Stromal cell of bone marrow (primary cell): Measurements from ENCODE around the gene CA10.

Experiments
- DNase-seq: peaks from one replicate; pipeline ENCODE4 v3.0.0-alpha.2; 2012; ENCODE audit warnings: low read depth

The CA10 gene

DNA sequence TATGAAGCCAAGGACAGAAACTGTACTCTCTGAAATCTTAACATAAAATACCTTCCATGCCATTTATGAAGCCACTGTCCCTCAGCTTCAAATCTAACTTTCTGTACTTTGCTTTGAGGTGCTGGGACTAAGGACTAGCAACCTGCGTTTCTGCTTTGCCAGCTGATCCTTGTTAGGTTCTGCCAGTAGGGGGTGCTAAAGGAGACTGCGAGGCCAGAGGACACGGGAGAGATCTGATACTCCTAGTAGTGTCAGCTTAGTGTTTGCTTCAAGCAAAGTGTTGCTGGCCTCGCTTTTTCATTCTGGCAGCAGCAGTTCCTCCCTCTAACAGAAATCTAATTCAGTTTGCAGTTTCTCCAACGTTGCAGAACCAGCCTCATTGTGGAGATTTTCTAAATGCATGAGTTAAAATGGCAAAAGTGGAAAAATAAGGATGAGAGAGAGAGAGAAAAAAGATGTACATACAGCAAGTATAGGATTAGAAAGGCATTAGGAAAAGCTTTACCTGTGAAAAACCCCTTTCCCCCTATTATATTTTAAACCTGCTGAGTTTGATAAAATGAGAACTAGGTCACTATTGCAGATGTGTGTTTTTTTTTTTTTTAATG is 297.5 kb downstream of the CA10 start:
- DNase-seq = peak; percentile 20

DNA sequence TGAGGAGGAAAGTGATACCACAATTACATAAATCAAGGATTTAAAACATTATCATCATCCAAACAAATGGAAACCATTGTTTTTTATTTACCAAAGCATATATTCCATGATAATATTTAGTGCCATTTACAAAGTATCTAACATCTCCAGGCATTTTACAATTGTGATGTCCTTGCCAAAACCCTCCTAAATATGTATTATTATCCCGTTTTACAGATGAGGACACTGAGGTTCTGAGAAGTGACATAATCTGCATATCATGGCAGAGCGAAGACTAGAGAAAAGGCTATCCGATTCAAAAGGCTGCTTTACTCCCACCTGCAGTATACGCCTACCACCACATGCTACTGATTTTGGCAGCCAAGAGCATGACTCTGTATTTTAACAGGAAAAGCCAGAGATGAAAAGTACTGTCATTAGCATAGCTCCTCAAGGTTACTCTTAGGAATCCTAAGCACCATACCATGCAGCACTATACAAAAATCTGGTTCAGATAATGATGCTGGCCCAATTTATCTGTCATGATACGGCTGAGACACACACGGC is 301.4 kb downstream of the CA10 start:
- no peak for DNase-seq

GRCh38 chr17:51855806-51856205 is 302.7 kb downstream of the CA10 start:
- DNase-seq = no peak

DNA sequence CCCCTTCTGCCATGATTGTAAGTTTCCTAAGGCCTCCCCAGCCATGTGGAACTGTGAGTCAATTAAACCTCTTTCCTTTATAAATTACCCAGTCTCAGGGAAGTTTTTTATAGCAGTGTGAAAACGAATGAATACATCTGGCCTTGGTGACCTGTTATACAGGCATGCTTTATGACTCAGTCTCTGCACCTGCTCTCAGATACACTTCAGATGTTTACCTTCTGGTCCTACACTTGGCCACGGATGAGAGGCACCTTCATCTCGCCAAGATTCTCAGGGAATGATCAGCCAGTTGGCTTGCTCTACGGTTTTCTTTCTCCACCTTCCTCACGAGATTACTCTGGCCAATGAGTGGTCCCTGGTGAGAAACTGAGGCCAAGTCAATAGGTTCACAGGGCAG is 304.7 kb downstream of the CA10 start:
- DNase-seq = no peak

DNA sequence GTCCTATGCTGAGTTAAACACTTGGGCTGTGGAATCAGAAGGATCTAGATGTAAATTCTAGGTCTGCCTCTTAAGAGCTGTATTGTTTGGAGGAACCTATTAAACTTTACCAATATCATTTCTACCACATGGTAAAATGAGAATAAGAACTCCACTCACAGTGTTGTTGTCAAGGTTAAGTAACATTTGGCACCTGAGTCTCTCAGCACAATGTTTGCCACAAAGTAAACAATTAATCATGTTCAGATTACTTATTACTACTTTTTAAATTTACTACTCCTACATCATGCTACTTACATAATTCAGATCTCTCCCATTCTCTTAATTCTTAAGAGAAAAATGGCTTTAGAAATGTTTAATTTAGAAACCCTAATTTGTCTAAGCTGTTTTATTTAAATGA is 305.9 kb downstream of the CA10 start:
- DNase-seq = no peak

GRCh38 chr17:51850201-51850600 is 308.3 kb downstream of the CA10 start:
- no peak for DNase-seq

- DNase-seq = no peak
These were observed 310.1 kb downstream of the CA10 start for GRCh38 chr17:51848451-51848850.

DNA sequence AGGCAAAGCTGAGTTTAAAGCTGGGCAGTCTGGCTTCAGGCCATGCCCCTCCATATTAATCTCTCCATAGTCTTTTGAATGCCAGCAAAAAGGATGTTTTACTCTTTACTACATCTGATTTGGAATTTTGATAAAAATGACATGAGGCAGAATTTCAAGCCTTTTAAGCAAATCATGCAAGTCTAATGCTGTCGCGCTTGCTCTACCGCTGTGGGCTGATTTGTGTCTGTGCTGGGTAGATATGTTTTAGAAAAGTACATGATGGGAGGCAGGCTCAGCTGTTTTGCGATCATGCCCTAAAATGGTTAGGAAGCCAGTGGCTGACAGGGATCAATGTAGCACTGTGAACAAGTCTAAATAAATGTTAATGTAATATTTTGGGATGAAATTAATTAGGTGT is 311.9 kb downstream of the CA10 start:
- DNase-seq = no peak

GRCh38 chr17:51845776-51846175 is 312.7 kb downstream of the CA10 start:
- no peak for DNase-seq

- no peak for DNase-seq
These were observed 315.8 kb downstream of the CA10 start for GRCh38 chr17:51842763-51843162.

DNA sequence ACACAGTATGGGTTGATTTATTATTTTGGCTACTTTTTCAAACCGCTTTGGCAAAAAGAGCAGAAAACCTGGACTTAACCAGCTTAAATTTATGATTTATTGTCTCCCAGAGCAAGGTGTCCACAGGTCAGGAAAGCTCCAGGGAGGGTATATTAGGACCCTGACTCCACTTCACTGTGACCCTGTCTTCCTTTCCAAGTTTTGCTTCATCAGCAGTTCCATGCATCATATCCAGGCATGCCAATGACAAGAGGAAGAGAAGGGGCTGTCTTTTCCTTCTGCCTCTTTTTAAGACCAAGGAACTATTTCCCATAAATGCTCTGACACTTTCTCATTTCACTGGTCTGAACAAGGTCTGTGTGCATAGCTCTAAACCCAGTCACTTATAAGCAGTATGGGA is 316.8 kb downstream of the CA10 start:
- no peak for DNase-seq

DNA sequence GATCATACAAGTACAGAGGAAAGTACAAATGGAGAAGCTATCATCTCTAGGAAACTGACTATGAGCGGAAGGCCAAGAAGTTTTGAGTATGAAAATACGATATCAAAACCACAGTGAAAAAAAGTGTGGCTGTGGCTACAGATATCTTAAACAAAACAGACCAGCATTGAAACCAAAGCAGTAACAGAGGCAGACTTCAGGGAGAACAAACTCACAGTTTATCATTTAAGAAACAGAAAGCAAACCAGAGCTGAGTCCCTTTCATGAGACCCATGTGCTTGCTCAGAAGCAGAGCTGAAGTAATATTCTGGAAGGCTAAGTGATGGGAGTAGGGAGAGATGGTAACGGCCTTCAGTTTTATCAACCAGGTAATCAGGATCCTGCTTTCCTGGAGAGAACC is 317.8 kb downstream of the CA10 start:
- DNase-seq = no peak

DNA sequence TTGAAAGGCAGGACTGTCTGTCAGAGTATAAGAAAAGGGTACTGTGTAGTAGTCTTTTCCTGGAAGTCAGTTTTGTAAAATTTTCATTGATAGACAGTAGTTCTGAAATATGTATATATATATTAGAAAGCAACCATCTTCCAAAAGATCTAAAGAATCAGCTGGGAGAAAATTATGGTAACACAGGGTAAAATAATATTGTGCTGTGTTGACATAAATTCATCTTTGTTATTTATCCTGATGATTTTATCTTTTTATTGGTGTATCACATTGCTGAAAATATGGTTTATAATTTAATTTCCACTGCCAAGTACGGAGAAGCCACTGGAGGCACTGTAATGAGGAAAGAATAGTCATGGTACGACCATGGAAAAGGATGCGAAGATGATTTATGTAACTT is 324.9 kb downstream of the CA10 start:
- DNase-seq = no peak

GRCh38 chr17:51833045-51833444 is 325.5 kb downstream of the CA10 start:
- DNase-seq = no peak

- no peak for DNase-seq
These were observed 327.6 kb downstream of the CA10 start for GRCh38 chr17:51830886-51831285.

DNA sequence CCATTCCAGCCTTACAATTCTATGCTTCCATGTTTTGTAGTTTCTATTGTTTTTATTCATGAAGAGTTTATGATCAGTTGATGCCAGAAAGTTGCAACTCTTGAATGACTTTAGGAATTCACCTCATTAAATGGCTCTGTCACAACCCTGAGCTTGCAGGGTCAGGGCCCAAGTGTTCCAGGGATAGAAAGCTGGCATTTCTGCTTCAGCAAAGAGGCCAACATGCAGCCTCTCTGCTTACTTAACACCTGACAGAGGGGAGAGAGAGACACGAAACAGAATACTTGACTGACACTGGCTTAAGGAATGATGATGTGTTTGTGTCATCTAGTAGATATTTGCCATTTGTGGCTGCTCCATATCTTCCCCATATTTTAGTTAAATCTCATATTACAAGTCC is 328.1 kb downstream of the CA10 start:
- no peak for DNase-seq

DNA sequence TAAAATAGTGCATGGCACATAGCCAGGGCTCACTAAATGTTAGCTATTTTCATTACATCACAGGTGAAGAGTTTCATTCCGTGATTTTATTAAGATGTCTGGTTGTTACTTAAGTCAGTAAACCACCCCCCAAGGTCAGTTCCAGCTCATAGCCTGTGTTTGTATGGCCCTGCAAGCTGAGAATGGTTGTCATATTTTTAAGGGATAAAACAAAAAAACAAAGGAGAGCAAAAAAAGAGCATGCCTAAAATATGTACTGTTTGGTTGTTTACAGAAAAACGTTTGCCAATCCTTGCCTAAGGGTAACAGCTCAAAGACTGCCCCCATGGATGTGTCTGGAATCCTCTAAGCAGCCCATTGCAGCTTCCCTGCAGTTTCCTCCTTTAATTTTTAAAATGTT is 329.6 kb downstream of the CA10 start:
- DNase-seq = no peak

- DNase-seq = no peak
These were observed 331.4 kb downstream of the CA10 start for GRCh38 chr17:51827140-51827539.

GRCh38 chr17:51820766-51821165 is 337.7 kb downstream of the CA10 start:
- DNase-seq = no peak

GRCh38 chr17:51820252-51820651 is 338.3 kb downstream of the CA10 start:
- DNase-seq = no peak

DNA sequence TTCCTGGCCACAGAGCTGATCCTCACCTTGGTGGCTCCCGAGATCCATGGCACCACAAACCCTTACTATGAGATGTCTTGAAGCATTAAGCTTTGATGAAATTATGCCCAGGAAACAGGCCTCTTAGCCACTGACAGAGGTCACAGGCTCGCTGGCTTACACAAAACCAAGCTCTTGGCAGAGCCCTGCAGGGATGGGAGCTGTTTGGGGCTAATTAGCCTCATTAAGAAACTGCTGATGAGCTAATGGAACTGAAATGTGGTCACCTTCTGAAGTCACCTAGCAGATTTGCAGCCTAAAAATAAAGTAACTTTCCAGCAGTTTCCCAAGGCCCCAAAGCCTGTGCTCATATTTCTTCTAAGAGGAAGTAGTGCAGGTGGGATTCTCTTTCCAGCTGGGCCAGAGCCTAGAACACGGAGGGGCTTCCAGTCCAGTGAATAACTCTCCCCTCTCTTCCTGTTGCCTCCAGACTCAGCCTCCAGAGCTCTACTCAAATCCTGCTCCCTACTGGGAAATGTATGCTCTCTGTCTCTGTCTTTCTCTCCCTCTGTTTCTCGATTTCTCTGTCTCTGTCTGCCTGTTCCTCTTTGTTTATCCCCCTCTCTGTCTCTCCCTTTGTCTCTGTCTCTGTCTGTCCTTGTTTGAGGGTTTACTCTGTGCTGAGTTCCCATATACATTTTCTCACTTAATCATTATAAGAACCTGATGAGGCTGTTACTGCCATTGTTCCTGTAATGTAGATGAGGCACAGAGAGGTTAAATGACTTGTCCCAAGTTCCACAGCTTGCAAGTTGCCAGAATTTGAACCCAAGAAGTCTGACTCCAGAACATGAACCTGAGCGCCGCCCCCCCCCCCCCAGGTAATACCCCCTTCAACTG is 338.9 kb downstream of the CA10 start:
- DNase-seq = no peak

DNA sequence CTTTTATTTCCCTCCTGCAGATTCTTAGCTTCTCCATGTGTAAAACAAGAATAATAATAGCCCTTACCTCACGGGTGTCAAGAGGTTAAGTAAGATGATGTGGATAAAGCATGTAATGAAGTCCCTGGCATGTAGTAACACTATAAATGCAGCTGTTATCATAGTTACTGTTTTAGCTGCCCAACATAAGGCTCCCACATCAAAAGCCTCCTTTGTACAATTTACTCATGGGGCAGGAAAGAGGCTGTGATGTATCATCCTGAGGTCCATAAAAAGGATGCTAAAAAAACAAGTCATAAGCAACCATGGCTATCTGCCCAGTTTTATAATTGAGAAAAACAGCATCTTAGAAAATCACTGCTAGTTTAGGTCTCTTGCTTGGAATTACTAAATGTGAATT is 339.7 kb downstream of the CA10 start:
- no peak for DNase-seq

DNA sequence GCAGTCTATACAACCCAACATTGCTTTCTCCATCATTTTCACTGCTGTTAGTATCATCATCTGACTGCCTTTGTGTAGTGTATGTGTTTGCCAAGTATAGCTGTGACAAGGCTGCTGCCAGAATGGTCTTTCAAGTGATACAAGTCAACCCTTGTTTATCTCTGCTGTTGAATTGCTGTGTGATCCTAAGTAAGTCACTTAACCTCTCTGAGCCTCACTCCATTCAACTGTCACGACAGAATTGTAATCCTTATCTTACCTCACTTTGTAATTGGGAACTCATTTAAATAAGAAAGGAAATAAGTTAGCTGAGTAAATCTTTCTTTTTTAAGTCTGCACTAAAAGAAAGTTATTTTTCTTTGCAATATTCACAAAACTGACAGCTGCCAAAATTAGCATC is 340.6 kb downstream of the CA10 start:
- DNase-seq = no peak

- DNase-seq = no peak
These were observed 341.4 kb downstream of the CA10 start for GRCh38 chr17:51817117-51817516.
